ENCODE data around the gene PIF1.
"Not testable (repeated sequence)": the region's sequence is repeated elsewhere in the genome, so short reads cannot be mapped to it uniquely, and the experiment has no call there.

Gene PIF1

GRCh38 chr15:64808785-64809453 is 16.5 kb downstream of the PIF1 start:
- DNase-seq, result no peak

- DNase-seq, result no peak
These were observed 17.7 kb downstream of the PIF1 start for GRCh38 chr15:64807751-64808222.

GRCh38 chr15:64807051-64807749 is 18.2 kb downstream of the PIF1 start:
- no peak for DNase-seq

GRCh38 chr15:64806509-64806908 is 18.9 kb downstream of the PIF1 start:
- DNase-seq, result no peak

- DNase-seq, result no peak
These were observed 20.8 kb downstream of the PIF1 start for GRCh38 chr15:64804619-64805018.

GRCh38 chr15:64803526-64803925 is 21.9 kb downstream of the PIF1 start:
- DNase-seq, result no peak

- DNase-seq, result no peak
These were observed 25.0 kb downstream of the PIF1 start for GRCh38 chr15:64800476-64800875.

- DNase-seq, result not testable (repeated sequence)
These were observed 26.5 kb downstream of the PIF1 start for GRCh38 chr15:64798905-64799304.

- DNase-seq, result not testable (repeated sequence)
These were observed 29.5 kb downstream of the PIF1 start for GRCh38 chr15:64795921-64796320.

GRCh38 chr15:64795299-64795698 is 30.1 kb downstream of the PIF1 start:
- DNase-seq, result not testable (repeated sequence)

- DNase-seq, result no peak
These were observed 33.2 kb downstream of the PIF1 start for GRCh38 chr15:64792282-64792681.

- DNase-seq, result no peak
These were observed 34.0 kb downstream of the PIF1 start for GRCh38 chr15:64791401-64791800.

GRCh38 chr15:64783796-64784195 is 41.7 kb downstream of the PIF1 start:
- DNase-seq, result no peak

- DNase-seq, result no peak
These were observed 42.7 kb downstream of the PIF1 start for GRCh38 chr15:64782751-64783150.

- no peak for DNase-seq
These were observed 44.1 kb downstream of the PIF1 start for GRCh38 chr15:64781299-64781698.

GRCh38 chr15:64780600-64781156 is 44.8 kb downstream of the PIF1 start:
- DNase-seq, result no peak

- DNase-seq, result no peak
These were observed 45.8 kb downstream of the PIF1 start for GRCh38 chr15:64779630-64780029.

- DNase-seq, result no peak
These were observed 46.4 kb downstream of the PIF1 start for GRCh38 chr15:64779024-64779423.

GRCh38 chr15:64776402-64776786 is 49.1 kb downstream of the PIF1 start:
- no peak for DNase-seq

GRCh38 chr15:64775551-64776401 is 49.7 kb downstream of the PIF1 start, which contains the start of gene RBPMS2:
TSS of gene RBPMS2 (minus strand) at chr15:64775589. CDS start at chr15:64775319, 270 bp downstream.
- no peak for DNase-seq

- no peak for DNase-seq
These were observed 50.6 kb downstream of the PIF1 start for GRCh38 chr15:64774629-64775493.

GRCh38 chr15:64774037-64774628 is 51.3 kb downstream of the PIF1 start:
- DNase-seq, result no peak
